HepG2 (cell line): ENCODE measurements around the gene DCST2. TPM values are rescaled to one million over a fixed set of nuclear protein-coding genes. Genes with fewer than 3 reads are reported as not detected.

Source experiments
- CREB1 ChIP-seq, 2 experiments: fragments of 450-650 bp in 1 of 2; IDR thresholded peaks; 2 replicates each; pipeline ENCODE4 v1.6.1; 2016 to 2017; ENCODE audit warnings: control low read depth in 1 of 2, mild to moderate bottlenecking in 1 of 2, missing compliant biosample characterization in 1 of 2, missing genetic modification characterization in 1 of 2
- ELK4 ChIP-seq: sonication (generic); formaldehyde crosslinking; IDR thresholded peaks from 2 replicates; pipeline ENCODE4 v1.9.0; 2021; ENCODE audit warnings: missing genetic modification reagents, borderline replicate concordance
- ETV6 ChIP-seq: sonication (generic); formaldehyde crosslinking; conservative IDR thresholded peaks from 2 replicates; pipeline ENCODE4 v1.4.0; 2020; ENCODE audit warnings: missing genetic modification reagents
- HMG20B ChIP-seq: conservative IDR thresholded peaks from 2 replicates; pipeline ENCODE4 v1.6.1; 2016; ENCODE audit warnings: missing genetic modification reagents, missing compliant biosample characterization
- JUN ChIP-seq: sonication (generic); formaldehyde crosslinking; IDR thresholded peaks from 2 replicates; pipeline ENCODE4 v1.4.0; 2020; ENCODE audit warnings: mild to moderate bottlenecking, missing genetic modification reagents
- KDM3A ChIP-seq: IDR thresholded peaks from 2 replicates; pipeline ENCODE4 v1.6.1; 2018; ENCODE audit warnings: low read depth, missing compliant biosample characterization
- KDM6A ChIP-seq: IDR thresholded peaks from 2 replicates; pipeline ENCODE4 v1.6.1; 2016; ENCODE audit warnings: low read depth
- MTA3 ChIP-seq: sonication (generic); formaldehyde crosslinking; IDR thresholded peaks from 2 replicates; pipeline ENCODE4 v1.4.0; 2020; ENCODE audit warnings: missing genetic modification reagents
- NCOA1 ChIP-seq: sonication (generic); formaldehyde crosslinking; IDR thresholded peaks from 2 replicates; pipeline ENCODE4 v1.9.0; 2021; ENCODE audit warnings: missing genetic modification reagents
- NFKB2 ChIP-seq: sonication (generic); formaldehyde crosslinking; IDR thresholded peaks from 2 replicates; pipeline ENCODE4 v1.4.0; 2020; ENCODE audit warnings: missing genetic modification reagents, borderline replicate concordance
- NR3C1 ChIP-seq: sonication (generic); formaldehyde crosslinking; IDR thresholded peaks from 2 replicates; pipeline ENCODE4 v1.4.0; 2020; ENCODE audit warnings: missing genetic modification reagents
- PLRG1 ChIP-seq: fragments of 450-650 bp; conservative IDR thresholded peaks from 2 replicates; pipeline ENCODE4 v1.6.1; 2016
- TBX2 ChIP-seq: sonication (generic); formaldehyde crosslinking; IDR thresholded peaks from 2 replicates; pipeline ENCODE4 v1.5.0; 2020; ENCODE audit warnings: missing genetic modification reagents, mild to moderate bottlenecking, borderline replicate concordance
- U2AF1 ChIP-seq: fragments of 200-400 bp; formaldehyde crosslinking; optimal IDR thresholded peaks from 2 replicates; pipeline ENCODE3; 2017; ENCODE audit warnings: mild to moderate bottlenecking, low read depth, low read length
- U2AF2 ChIP-seq: fragments of 200-400 bp; formaldehyde crosslinking; IDR thresholded peaks from 2 replicates; pipeline ENCODE4 v1.6.1; 2017; ENCODE audit warnings: low read depth, mild to moderate bottlenecking, low read length
- ZBTB8A ChIP-seq: sonication (generic); formaldehyde crosslinking; IDR thresholded peaks from 2 replicates; pipeline ENCODE4 v1.4.0; 2020; ENCODE audit warnings: mild to moderate bottlenecking, low read depth, missing genetic modification reagents, borderline replicate concordance
- ZMYM4 ChIP-seq: sonication (generic); formaldehyde crosslinking; IDR thresholded peaks from 2 replicates; pipeline ENCODE4 v1.8.1; 2023; ENCODE audit warnings: mild to moderate bottlenecking, missing genetic modification reagents
- ZNF589 ChIP-seq: sonication (generic); formaldehyde crosslinking; conservative IDR thresholded peaks from 2 replicates; pipeline ENCODE4 v1.8.0; 2022; ENCODE audit warnings: mild to moderate bottlenecking, moderate library complexity, missing genetic modification reagents
- ZNF770 ChIP-seq: sonication (generic); formaldehyde crosslinking; IDR thresholded peaks from 2 replicates; pipeline ENCODE4 v1.5.0; 2020; ENCODE audit warnings: mild to moderate bottlenecking, missing genetic modification reagents
- ZNF790 ChIP-seq: sonication (generic); formaldehyde crosslinking; IDR thresholded peaks from 2 replicates; pipeline ENCODE4 v1.8.0; 2022; ENCODE audit warnings: missing genetic modification reagents, mild to moderate bottlenecking, borderline replicate concordance
- polyA plus RNA-seq, 8 experiments: library from polyadenylated mRNA; depleted of rRNA in 3 of 8; stranded (reverse) in 7 of 8; unstranded in 1 of 8; fragments of >200 nt; fragmentation: Illumina TruSeq in 4 of 8; extraction: Trizol in 4 of 8; gene quantifications; 2 replicates each; pipeline versions ENCODE4 v1.2.1 to v1.2.3, GENCODE V29; 2011 to 2016; ENCODE audit warnings: low read depth in 4 of 8, missing spikeins in 1 of 8, mixed read lengths in 1 of 8; ENCODE audit not compliant: insufficient read depth in 1 of 8
- total RNA-seq, 5 experiments: library from RNA; depleted of rRNA; stranded (reverse); fragments of >200 nt; fragmentation: Illumina TruSeq; extraction: Trizol; gene quantifications; 2 replicates each; pipeline ENCODE4 v1.2.3, GENCODE V29; 2016; ENCODE audit warnings: low read depth in 1 of 5
- TF ChIP-seq, protein P1 (sequence below): IDR thresholded peaks from 2 replicates; pipeline ENCODE4 v1.6.1; 2016; ENCODE audit warnings: low read depth, control low read depth
- TF ChIP-seq, protein P2 (sequence below): sonication (generic); formaldehyde crosslinking; IDR thresholded peaks from 2 replicates; pipeline ENCODE4 v1.5.0; 2020; ENCODE audit warnings: mild to moderate bottlenecking, missing genetic modification reagents, borderline replicate concordance
- TF ChIP-seq, protein P3 (sequence below): sonication (generic); formaldehyde crosslinking; IDR thresholded peaks from 2 replicates; pipeline ENCODE4 v1.8.0; 2022; ENCODE audit warnings: mild to moderate bottlenecking, missing genetic modification reagents, moderate library complexity

The DCST2 gene
- total and polyA plus RNA-seq, 2 of the 13 experiments (the other 11 are each of a cell fraction or from before 2014, with no cell fraction given), result 0.74 TPM; not detected in 1

DNA sequence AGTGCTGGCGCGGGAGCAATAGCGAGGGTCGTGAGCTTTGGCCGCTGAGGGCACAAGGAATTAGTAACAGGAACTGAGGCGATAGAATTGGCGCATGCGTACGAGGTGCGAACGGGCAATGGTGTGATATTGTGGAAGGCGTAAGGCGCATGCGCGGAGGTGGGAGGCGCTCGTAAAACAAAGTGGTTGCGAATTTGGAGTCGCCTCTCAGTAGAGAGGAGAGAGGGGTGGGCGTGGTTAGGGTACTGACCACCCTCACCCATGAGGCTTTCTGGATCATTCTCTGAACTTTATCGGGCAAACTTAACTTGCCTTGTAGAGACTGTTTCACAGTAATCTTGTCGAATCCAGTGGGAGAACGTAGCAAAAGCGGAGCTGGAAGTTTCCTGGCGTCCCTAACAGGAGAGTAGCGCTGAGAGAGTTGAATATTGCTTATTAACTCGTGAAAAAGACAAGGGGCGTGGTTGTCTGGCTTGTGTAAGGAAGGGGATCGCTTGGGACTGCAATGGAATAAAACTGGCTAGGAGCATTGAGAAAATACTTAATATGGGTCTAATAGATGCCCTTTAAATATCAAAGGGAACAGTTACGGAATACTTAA, 58.7 kb downstream of the DCST2 start (continued):
- TF ChIP-seq HMG20B (CRISPR knock-in tag) (no peak), ZNF770 (CRISPR knock-in tag) (no peak), NR3C1 (no peak), TBX2 (CRISPR knock-in tag) (no peak; the same call in 1 of the 2 replicates), CREB1 (IDR thresholded peaks at IDR 0.05) (no peak), CREB1 (CRISPR knock-in tag; IDR thresholded peaks at IDR 0.05) (no peak), U2AF2 (no peak), U2AF1 (no peak), JUN (CRISPR knock-in tag) (no peak), KDM3A (CRISPR knock-in tag) (no peak), KDM6A (CRISPR knock-in tag) (no peak), ZNF589 (CRISPR knock-in tag) (no peak; the same call in 1 of the 2 replicates), MTA3 (CRISPR knock-in tag) (no peak), NFKB2 (CRISPR knock-in tag) (no peak), NCOA1 (CRISPR knock-in tag) (no peak), PLRG1 (no peak), ETV6 (CRISPR knock-in tag) (no peak), ELK4 (no peak), ZMYM4 (no peak), ZBTB8A (no peak), ZNF790 (CRISPR knock-in tag) (no peak; the same call in 1 of the 2 replicates)
- TF ChIP-seq, protein P1, sequence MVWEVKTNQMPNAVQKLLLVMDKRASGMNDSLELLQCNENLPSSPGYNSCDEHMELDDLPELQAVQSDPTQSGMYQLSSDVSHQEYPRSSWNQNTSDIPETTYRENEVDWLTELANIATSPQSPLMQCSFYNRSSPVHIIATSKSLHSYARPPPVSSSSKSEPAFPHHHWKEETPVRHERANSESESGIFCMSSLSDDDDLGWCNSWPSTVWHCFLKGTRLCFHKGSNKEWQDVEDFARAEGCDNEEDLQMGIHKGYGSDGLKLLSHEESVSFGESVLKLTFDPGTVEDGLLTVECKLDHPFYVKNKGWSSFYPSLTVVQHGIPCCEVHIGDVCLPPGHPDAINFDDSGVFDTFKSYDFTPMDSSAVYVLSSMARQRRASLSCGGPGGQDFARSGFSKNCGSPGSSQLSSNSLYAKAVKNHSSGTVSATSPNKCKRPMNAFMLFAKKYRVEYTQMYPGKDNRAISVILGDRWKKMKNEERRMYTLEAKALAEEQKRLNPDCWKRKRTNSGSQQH, result no peak
- TF ChIP-seq, protein P2, sequence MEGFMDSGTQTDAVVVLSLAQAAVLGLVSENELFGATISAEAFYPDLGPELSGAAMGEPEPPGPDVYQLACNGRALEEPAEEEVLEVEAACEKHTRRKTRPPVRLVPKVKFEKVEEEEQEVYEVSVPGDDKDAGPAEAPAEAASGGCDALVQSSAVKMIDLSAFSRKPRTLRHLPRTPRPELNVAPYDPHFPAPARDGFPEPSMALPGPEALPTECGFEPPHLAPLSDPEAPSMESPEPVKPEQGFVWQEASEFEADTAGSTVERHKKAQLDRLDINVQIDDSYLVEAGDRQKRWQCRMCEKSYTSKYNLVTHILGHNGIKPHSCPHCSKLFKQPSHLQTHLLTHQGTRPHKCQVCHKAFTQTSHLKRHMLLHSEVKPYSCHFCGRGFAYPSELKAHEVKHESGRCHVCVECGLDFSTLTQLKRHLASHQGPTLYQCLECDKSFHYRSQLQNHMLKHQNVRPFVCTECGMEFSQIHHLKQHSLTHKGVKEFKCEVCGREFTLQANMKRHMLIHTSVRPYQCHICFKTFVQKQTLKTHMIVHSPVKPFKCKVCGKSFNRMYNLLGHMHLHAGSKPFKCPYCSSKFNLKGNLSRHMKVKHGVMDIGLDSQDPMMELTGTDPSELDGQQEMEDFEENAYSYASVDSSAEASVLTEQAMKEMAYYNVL (CRISPR knock-in tag), result 0 out of 2 replicates have a peak, but pooled peaks have one; percentile 63
- TF ChIP-seq, protein P3, sequence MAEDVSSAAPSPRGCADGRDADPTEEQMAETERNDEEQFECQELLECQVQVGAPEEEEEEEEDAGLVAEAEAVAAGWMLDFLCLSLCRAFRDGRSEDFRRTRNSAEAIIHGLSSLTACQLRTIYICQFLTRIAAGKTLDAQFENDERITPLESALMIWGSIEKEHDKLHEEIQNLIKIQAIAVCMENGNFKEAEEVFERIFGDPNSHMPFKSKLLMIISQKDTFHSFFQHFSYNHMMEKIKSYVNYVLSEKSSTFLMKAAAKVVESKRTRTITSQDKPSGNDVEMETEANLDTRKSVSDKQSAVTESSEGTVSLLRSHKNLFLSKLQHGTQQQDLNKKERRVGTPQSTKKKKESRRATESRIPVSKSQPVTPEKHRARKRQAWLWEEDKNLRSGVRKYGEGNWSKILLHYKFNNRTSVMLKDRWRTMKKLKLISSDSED (CRISPR knock-in tag), result no peak
